Esophagus muscularis mucosa (tissue), 4 donors: ENCODE data around the gene NHLRC4. TPM values are rescaled to one million over a fixed set of nuclear protein-coding genes. Genes with fewer than 3 reads are reported as not detected.

ENCODE experiments used
- DNase-seq: peaks from one replicate; pipeline ENCODE4 v3.0.0-alpha.2; 2017; ENCODE audit errors: extremely low spot score
- H3K27ac ChIP-seq, 4 donors: fragments of 200-600 bp; sonication (generic); replicated peaks in 1 of 4; 1 replicate in 3 of 4; 2 replicates in 1 of 4; pipeline ENCODE4 v1.5.1; 2016 to 2019; ENCODE audit warnings: mild to moderate bottlenecking in 1 of 4
- H3K27me3 ChIP-seq, 4 donors: fragments of 200-600 bp; sonication (generic); one replicate each; pipeline versions ENCODE4 v1.5.1 to v1.6.0; 2016 to 2019
- H3K36me3 ChIP-seq, 4 donors: fragments of 200-600 bp; sonication (generic); one replicate each; pipeline ENCODE4 v1.5.1; 2016 to 2019
- H3K4me1 ChIP-seq, 4 donors: fragments of 200-600 bp; sonication (generic); one replicate each; pipeline ENCODE4 v1.5.1; 2016 to 2019
- H3K4me3 ChIP-seq, 4 donors: fragments of 200-600 bp; sonication (generic); 1 replicate in 2 of 4; 2 replicates in 2 of 4; pipeline ENCODE4 v1.5.1; 2016 to 2019; ENCODE audit warnings: mild to moderate bottlenecking in 4 of 4, moderate library complexity in 1 of 4
- H3K9me3 ChIP-seq, 4 donors: fragments of 200-600 bp; sonication (generic); 1 replicate in 3 of 4; 2 replicates in 1 of 4; pipeline ENCODE4 v1.5.1; 2016 to 2019
- EP300 ChIP-seq: sonication (generic); formaldehyde crosslinking; IDR thresholded peaks from one replicate; pipeline ENCODE4 v1.6.1; 2017; ENCODE audit warnings: antibody characterized with exemption
- POLR2A ChIP-seq: fragments of 450-650 bp; IDR thresholded peaks from one replicate; pipeline ENCODE4 v1.6.1; 2017; ENCODE audit warnings: antibody characterized with exemption, moderate library complexity, mild to moderate bottlenecking, low read depth
- POLR2AphosphoS5 ChIP-seq, 2 donors: sonication (generic); formaldehyde crosslinking; IDR thresholded peaks; one replicate each; pipeline ENCODE4 v1.6.1; 2017; ENCODE audit warnings: antibody characterized with exemption in 2 of 2
- WGBS: methylation state at CpG from one replicate; pipeline ENCODE4 v1.1.5; 2018; 5-methylcytosine and 5-hydroxymethylcytosine counted together
- intact Hi-C: fragments of 100-400 bp; cut with DNase I; formaldehyde crosslinking; loops from one replicate; pipeline ENCODE4 v1.15.1; 2023
- total RNA-seq, 4 donors: library from RNA; depleted of rRNA; stranded (reverse); fragments of >200 nt; gene quantifications; one replicate each; pipeline versions ENCODE4 v1.1.0 to v1.2.1, GENCODE V29; 2016
- TF ChIP-seq, protein P1 (sequence below), 3 experiments: fragments of 200-600 bp in 2 of 3; fragments of 450-650 bp in 1 of 3; sonication (generic) in 2 of 3; IDR thresholded peaks; one replicate each; pipeline ENCODE4 v1.5.1; 2017 to 2019; ENCODE audit warnings: antibody characterized with exemption in 3 of 3, mild to moderate bottlenecking in 2 of 3, moderate library complexity in 1 of 3

The NHLRC4 gene
- total RNA-seq, 4 donors from 2014 or later, result 1.2 to 2.6 (median 1.9) TPM

DNA sequence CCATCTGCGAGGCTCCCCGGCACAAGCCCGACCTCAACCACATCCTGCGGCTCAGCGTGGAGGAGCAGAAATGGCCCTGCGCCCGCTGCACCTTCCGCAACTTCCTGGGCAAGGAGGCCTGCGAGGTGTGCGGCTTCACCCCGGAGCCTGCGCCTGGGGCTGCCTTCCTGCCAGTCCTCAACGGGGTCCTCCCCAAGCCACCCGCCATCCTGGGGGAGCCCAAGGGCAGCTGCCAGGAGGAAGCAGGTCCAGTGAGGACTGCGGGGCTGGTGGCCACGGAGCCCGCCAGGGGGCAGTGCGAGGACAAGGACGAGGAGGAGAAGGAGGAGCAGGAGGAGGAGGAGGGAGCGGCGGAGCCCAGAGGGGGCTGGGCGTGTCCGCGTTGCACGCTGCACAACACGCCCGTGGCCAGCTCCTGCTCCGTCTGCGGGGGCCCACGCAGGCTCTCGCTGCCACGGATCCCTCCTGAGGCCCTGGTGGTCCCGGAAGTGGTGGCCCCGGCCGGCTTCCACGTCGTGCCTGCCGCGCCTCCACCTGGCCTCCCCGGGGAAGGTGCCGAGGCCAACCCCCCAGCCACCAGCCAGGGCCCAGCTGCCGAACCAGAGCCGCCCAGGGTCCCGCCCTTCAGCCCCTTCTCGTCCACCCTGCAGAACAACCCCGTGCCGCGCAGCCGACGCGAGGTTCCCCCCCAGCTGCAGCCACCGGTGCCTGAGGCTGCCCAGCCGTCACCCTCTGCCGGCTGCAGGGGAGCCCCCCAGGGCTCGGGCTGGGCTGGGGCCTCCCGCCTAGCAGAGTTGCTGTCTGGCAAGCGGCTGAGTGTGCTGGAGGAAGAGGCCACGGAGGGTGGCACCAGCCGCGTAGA, 19.7 kb upstream of the NHLRC4 start:
- Histone ChIP-seq H3K4me3 (peak overlapping the region in 1 of 4 donors; percentile 23), H3K27ac (no peak overlapping the region)
- WGBS, result 79% methylated on average over 41 of the region's 60 CpGs

DNA sequence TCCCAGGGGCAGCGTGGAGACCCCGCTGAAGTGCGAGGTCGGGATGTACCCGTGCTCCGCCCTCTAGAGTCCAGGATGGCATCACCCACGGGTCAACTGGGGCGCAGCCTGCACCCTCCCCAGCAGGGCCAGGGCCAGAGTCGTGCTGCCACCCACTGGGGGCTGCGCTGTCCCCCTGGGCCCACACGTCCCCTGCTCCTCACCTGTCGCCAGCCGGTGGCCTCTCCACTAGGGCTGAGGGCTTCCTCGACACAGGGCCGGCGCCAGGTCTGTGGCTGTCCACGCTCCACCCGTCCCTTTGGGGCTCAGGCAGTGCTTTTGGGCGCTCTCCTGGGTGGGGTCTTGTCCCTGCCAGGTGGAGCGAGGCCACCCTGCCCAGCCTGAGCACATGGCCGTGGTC, 18.2 kb upstream of the NHLRC4 start:
- no peaks in the 10 kb centered on the region for H3K9me3 ChIP-seq
- H3K27ac ChIP-seq, result no peak overlapping the region
- no peak for DNase-seq
- intact Hi-C loops, result no loop called here
- TF ChIP-seq POLR2A, result no peak
- TF ChIP-seq EP300, result no peak
- TF ChIP-seq POLR2AphosphoS5 (IDR thresholded peaks at IDR 0.05), result no peak
- TF ChIP-seq, protein P1, sequence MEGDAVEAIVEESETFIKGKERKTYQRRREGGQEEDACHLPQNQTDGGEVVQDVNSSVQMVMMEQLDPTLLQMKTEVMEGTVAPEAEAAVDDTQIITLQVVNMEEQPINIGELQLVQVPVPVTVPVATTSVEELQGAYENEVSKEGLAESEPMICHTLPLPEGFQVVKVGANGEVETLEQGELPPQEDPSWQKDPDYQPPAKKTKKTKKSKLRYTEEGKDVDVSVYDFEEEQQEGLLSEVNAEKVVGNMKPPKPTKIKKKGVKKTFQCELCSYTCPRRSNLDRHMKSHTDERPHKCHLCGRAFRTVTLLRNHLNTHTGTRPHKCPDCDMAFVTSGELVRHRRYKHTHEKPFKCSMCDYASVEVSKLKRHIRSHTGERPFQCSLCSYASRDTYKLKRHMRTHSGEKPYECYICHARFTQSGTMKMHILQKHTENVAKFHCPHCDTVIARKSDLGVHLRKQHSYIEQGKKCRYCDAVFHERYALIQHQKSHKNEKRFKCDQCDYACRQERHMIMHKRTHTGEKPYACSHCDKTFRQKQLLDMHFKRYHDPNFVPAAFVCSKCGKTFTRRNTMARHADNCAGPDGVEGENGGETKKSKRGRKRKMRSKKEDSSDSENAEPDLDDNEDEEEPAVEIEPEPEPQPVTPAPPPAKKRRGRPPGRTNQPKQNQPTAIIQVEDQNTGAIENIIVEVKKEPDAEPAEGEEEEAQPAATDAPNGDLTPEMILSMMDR (IDR thresholded peaks at IDR 0.05), result no peak
- peaks cover 25 to 82% (median 65%) of the 10 kb centered on the region in 4 donors for H3K36me3 ChIP-seq
- H3K27me3 ChIP-seq, result no peaks in the 10 kb centered on the region
- H3K4me3 ChIP-seq, result no peak overlapping the region
- H3K4me1 ChIP-seq, result peaks cover 0 to 7% (median 3%) of the 10 kb centered on the region in 4 donors
- no CpG with 5 or more reads among the region's 21 CpGs for WGBS

More for the DNA sequence above, 19.7 kb upstream of the NHLRC4 start:
- Histone ChIP-seq H3K36me3 (peaks cover 17 to 71% (median 56%) of the 10 kb centered on the region in 4 donors), H3K27me3 (no peaks in the 10 kb centered on the region), H3K4me1 (peaks cover 0 to 7% (median 3%) of the 10 kb centered on the region in 4 donors), H3K9me3 (no peaks in the 10 kb centered on the region)
- no peak for TF ChIP-seq EP300
- TF ChIP-seq, protein P1 (IDR thresholded peaks at IDR 0.05), result peak; percentile 30 to 44 (median 32)
- no peak for DNase-seq
- intact Hi-C loops, result no loop called here

DNA sequence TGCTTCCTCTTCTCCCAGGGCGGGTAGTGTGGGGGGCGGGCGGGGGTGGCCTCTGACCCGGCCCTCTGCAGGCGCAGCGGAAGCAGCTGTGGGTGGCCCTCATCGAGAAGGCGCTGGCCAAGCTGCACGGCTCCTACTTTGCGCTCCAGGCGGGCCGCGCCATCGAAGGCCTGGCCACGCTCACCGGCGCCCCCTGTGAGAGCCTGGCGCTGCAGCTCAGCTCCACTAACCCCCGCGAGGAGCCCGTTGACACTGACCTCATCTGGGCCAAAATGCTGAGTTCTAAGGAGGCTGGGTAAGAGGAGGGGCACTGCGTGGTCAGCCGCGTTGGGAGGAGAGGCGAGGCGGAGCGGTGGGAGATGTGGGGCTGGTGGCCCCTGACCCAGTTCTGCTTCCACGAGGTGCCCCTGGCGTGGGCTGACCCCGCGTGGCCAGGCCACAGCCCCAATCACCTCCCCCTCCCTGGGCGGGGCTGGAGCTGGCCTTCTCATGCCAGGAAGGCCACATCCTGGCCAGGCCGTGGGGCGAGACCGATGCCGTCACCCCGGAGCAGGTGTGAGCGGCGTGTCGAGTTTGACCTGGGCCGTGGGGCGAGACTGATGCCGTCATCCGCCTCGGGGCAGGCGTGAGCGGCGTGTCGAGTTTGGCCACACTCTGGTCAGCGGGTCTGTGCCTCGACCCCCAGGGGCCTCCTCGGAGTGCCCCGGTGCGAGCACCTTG, 17.1 kb upstream of the NHLRC4 start:
- Histone ChIP-seq H3K4me3 (no peak overlapping the region), H3K27ac (no peak overlapping the region), H3K27me3 (no peaks in the 10 kb centered on the region), H3K4me1 (peaks cover 0 to 7% (median 3%) of the 10 kb centered on the region in 4 donors), H3K36me3 (peaks cover 25 to 88% (median 68%) of the 10 kb centered on the region in 4 donors), H3K9me3 (no peaks in the 10 kb centered on the region)
- no peak for DNase-seq
- TF ChIP-seq POLR2AphosphoS5 (IDR thresholded peaks at IDR 0.05) (no peak), EP300 (no peak), POLR2A (no peak)
- TF ChIP-seq, protein P1 (IDR thresholded peaks at IDR 0.05), result no peak
- 95% methylated on average over 40 of the region's 54 CpGs for WGBS
- intact Hi-C loops, result no loop called here

DNA sequence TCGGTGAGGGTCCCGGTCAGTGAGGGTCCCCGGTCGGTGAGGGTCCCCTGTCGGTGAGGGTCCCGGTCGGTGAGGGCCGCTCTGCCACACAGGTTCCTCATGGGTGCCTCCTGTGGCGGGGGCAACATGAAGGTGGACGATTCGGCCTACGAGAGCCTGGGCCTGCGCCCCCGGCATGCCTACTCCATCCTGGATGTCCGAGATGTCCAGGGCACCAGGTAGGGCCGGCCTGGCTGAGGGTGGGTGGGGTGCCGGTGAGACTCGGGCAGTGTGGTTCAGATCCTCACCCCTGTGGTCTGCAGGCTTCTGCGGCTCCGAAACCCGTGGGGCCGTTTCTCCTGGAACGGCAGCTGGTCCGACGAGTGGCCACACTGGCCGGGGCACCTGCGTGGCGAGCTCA, 15.6 kb upstream of the NHLRC4 start:
- TF ChIP-seq EP300, result no peak
- no peak for TF ChIP-seq POLR2AphosphoS5 (IDR thresholded peaks at IDR 0.05)
- TF ChIP-seq, protein P1 (IDR thresholded peaks at IDR 0.05), result no peak
- TF ChIP-seq POLR2A, result no peak
- no peak overlapping the region for H3K27ac ChIP-seq
- H3K27me3 ChIP-seq, result no peaks in the 10 kb centered on the region
- H3K36me3 ChIP-seq, result peaks cover 25 to 78% (median 66%) of the 10 kb centered on the region in 4 donors
- peaks cover 0 to 7% (median 3%) of the 10 kb centered on the region in 4 donors for H3K4me1 ChIP-seq
- intact Hi-C loops, result no loop called here
- no peak for DNase-seq
- 100% methylated on average over 1 of the region's 28 CpGs for WGBS
- no peak overlapping the region for H3K4me3 ChIP-seq
- no peaks in the 10 kb centered on the region for H3K9me3 ChIP-seq
